GM12873 (cell line): ENCODE results near the gene OSBPL3.

Source experiments
- CTCF ChIP-seq: IDR thresholded peaks from 2 replicates; pipeline ENCODE4 v1.5.1; 2012; ENCODE audit warnings: low read depth, mild to moderate bottlenecking, moderate library complexity, low read length, control low read depth; ENCODE audit not compliant: insufficient read depth; ENCODE audit errors: missing control alignments

The OSBPL3 gene

DNA sequence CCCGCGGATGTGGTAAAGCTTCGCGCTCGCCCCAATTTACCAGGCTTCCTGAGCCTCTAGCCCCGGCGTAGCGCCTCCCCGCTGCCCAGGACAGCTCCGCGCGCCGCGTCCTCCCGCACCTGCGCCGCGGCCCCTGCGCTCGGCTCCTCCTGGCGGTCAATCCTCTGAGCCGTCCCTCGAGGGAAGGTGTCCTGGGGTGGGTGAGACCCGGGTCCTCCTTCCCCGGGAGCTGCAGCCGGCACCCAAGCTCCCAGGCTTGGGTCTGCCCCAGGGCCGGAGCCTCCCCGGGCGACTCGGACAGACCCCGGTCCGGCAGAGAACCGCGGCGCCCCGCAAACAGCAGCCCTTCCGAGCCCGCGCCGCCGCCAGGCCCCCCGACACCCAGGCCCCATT, 512 bp downstream of the OSBPL3 start:
- peak; percentile 53 for TF ChIP-seq CTCF

DNA sequence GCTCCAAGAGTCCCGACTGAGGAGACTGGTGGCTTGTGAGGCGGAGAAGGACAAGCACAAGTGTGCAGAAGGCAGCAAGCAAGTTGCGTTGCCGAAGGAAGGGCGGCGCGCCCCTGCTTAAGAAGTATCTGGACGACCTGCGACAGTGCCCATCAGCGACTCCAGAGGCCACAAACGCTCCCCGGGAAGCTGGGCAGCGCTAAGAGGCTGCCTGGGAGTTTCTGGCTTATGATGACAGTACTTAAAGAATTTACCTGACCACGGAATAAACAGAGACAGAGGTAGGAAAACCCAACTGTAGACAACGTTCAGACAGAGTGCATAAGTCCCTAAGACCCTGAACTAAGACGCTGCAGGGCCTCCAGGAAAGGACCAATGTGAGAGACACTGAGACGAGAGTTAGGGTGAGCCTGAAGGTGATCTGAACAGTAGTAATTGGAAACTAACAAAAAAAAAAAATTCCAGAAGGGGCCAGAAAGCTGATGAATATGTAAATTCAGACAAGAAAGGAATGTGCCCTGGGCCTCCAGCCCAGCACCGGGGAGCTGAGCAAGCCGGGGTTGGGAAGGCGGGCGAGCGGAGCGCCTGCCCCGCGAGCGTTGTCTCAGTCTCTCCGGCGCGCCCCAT, 1.0 kb downstream of the OSBPL3 start:
- TF ChIP-seq CTCF = no peak

- no peak for TF ChIP-seq CTCF
Measured at GRCh38 chr7:24975644-24976260, 4.2 kb downstream of the OSBPL3 start.

DNA sequence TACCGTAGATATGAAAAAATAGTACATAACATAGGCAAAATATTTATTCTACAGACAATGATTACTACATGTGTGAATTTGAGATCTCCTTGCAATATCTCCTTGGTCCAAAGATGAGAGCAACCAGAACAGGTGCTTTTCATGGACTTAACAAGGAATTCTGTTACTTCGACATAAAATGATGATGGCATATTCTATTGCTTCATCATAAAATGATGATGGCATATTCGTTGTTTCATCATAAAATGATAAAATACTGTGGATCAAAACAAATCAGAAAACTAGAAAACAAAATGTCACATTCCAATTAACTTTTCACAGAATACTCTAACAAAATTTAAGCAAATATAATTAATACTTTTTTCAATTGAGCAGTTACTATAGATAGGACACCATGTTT, 4.8 kb downstream of the OSBPL3 start:
- TF ChIP-seq CTCF = no peak

DNA sequence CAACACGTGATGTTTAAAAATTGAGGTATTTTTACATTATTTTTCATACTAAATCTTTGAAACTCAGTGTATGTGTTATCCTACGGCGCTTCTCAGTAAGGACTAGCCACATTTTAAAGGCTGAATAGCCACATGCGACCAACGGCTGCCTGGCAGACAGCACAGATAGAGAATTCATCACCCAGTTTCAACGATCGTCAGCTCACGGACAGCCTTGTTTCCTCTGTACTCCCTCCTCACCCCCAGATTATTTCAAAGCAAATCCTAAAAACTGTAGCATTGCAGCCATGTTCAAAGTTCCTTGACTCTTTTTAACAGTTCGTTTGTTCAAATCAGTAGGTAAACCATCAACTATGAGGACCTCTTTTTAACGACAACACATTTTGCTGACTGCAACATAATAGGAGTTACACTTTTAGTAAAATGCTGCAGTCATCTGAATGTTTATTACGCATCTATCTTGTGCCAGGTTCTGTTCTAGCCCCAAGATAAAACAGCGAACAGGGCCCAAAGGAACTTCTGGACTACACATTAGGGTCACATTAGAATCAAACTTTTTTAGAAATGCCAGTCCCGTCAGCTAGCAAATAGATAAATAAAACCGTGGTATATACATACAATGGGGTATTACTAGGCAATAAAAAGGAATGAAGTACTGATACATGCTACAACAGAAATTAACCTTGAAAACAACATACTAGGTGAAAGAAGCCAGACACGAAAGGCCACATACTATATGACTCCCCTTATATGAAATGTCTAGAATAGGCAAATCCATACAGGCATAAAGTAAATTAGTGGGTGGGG, 5.7 kb downstream of the OSBPL3 start:
- no peak for TF ChIP-seq CTCF

DNA sequence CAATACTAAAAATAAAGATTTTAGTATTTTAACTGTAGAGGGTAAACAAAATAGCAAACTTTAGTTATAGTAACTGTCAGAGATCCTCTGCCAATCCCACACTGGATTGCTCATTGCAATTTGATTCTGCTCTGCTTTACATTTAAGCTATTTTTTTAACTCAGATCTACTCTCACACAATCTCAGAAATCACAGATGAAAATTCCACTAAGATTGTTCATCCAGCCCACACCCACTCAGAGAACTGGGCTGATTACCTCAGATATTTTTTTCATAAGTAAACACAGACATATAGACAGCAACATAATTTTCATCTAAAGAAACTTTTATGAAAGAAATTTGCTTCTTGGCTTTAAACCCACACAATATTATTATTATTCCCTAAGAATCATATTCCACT, 7.0 kb downstream of the OSBPL3 start:
- no peak for TF ChIP-seq CTCF

DNA sequence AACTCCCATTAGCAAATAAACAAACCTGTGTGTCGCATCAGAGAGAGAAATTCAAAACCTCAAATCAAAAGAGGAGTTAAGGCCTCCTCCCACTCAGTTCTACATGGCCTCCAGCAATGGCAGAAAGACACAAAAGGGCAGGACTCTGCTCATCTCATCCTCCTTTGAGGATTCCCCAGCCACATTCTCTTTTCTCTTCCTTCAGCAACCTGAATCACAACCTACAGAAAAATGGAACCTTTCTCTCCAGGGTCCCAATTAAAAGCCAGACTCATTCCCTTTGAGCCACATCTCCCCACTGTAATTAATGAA, 7.9 kb downstream of the OSBPL3 start:
- no peak for TF ChIP-seq CTCF
